Neural cell (in vitro differentiated cells): Measurements from ENCODE around the gene IL21R.

Experiments
- CTCF ChIP-seq: fragments of 450-650 bp; IDR thresholded peaks from 2 replicates; pipeline ENCODE4 v1.5.1; 2014; ENCODE audit warnings: antibody characterized with exemption, mild to moderate bottlenecking, moderate library complexity; ENCODE audit not compliant: poor library complexity, severe bottlenecking
- POLR2AphosphoS5 ChIP-seq: IDR thresholded peaks from 2 replicates; pipeline ENCODE4 v1.6.1; 2012
- SMC3 ChIP-seq: fragments of 450-650 bp; conservative IDR thresholded peaks from 2 replicates; pipeline ENCODE4 v1.6.1; 2014; ENCODE audit warnings: antibody characterized with exemption, mild to moderate bottlenecking, moderate library complexity; ENCODE audit not compliant: poor library complexity

- no peak for TF ChIP-seq CTCF
- no peak for TF ChIP-seq POLR2AphosphoS5
- no peak for TF ChIP-seq SMC3
Measured at GRCh38 chr16:27463741-27464591, 62.0 kb downstream of the IL21R start.
